CD4-positive, alpha-beta T cell (primary cell): ENCODE data around the gene ITGA11. TPM values are rescaled to one million over a fixed set of nuclear protein-coding genes. Genes with fewer than 3 reads are reported as not detected.

Experiments used
- ATAC-seq: fragments of 200-7000 bp; cut with Tn5 transposase; one replicate; pipeline ENCODE4 v1.10.0; 2022; ENCODE audit warnings: mild to moderate bottlenecking; ENCODE audit not compliant: poor library complexity
- CTCF ChIA-PET: fragments of 350-600 bp; sonication (Branson Sonifier 250); formaldehyde crosslinking; loops from one replicate; lab custom pipeline; 2021; ENCODE audit warnings: antibody characterized with exemption, inconsistent platforms; lab: Charles Lee
- POLR2A ChIA-PET: fragments of 350-600 bp; sonication (Branson Sonifier 250); formaldehyde crosslinking; loops from one replicate; lab custom pipeline; 2021; ENCODE audit warnings: antibody characterized with exemption, inconsistent platforms; lab: Charles Lee
- DNase-seq, 14 experiments: peaks; one replicate each; pipeline ENCODE4 v3.0.0-alpha.2; 2013 to 2020; ENCODE audit warnings: mixed read lengths in 2 of 14
- H3K27ac ChIP-seq, 2 donors: one replicate each; pipeline versions ENCODE4 v1.5.1 to v1.7.0; 2013; ENCODE audit warnings: low read length in 2 of 2, low read depth in 1 of 2, mild to moderate bottlenecking in 1 of 2
- H3K27me3 ChIP-seq, 2 experiments: 1 replicate in 1 of 2; 2 replicates in 1 of 2; pipeline versions ENCODE4 v1.6.1 to v1.7.0; 2013; ENCODE audit warnings: low read length in 2 of 2, control low read depth in 1 of 2, mild to moderate bottlenecking in 1 of 2, moderate library complexity in 1 of 2; ENCODE audit not compliant: insufficient read depth in 2 of 2, control insufficient read depth in 1 of 2
- H3K36me3 ChIP-seq: one replicate; pipeline ENCODE4 v1.6.1; 2013; ENCODE audit warnings: low read length, control low read depth; ENCODE audit not compliant: insufficient read depth
- H3K4me1 ChIP-seq: one replicate; pipeline ENCODE4 v1.6.1; 2013; ENCODE audit warnings: low read length, control low read depth; ENCODE audit not compliant: insufficient read depth
- H3K4me3 ChIP-seq: one replicate; pipeline ENCODE4 v1.5.1; 2013; ENCODE audit warnings: mild to moderate bottlenecking, low read length, moderate library complexity
- H3K9me3 ChIP-seq, 2 experiments: 1 replicate in 1 of 2; 2 replicates in 1 of 2; pipeline versions ENCODE4 v1.6.1 to v1.7.0; 2013; ENCODE audit warnings: low read length in 2 of 2, mild to moderate bottlenecking in 2 of 2, control low read depth in 1 of 2, moderate library complexity in 1 of 2; ENCODE audit not compliant: control insufficient read depth in 1 of 2, insufficient read depth in 1 of 2
- H3K27ac Mint-ChIP-seq: one replicate; pipeline ENCODE4 v1.8.0; 2020; ENCODE audit warnings: mixed read lengths
- H3K27me3 Mint-ChIP-seq: one replicate; pipeline ENCODE4 v1.8.0; 2021; ENCODE audit warnings: mixed read lengths
- H3K36me3 Mint-ChIP-seq: one replicate; pipeline ENCODE4 v1.8.0; 2021; ENCODE audit warnings: low read depth, mixed read lengths
- H3K4me1 Mint-ChIP-seq: one replicate; pipeline ENCODE4 v1.8.0; 2021; ENCODE audit warnings: low read depth, mixed read lengths
- H3K4me3 Mint-ChIP-seq: one replicate; pipeline ENCODE4 v1.8.0; 2020; ENCODE audit warnings: mild to moderate bottlenecking, mixed read lengths
- H3K9me3 Mint-ChIP-seq: one replicate; pipeline ENCODE4 v1.8.0; 2020; ENCODE audit warnings: mixed read lengths
- intact Hi-C, 2 experiments: fragments of 100-400 bp; cut with DNase I in 1 of 2; cut with micrococcal nuclease in 1 of 2; formaldehyde crosslinking; loops; one replicate each; pipeline versions ENCODE4 v1.15.1 to v1.9.0; 2023 to 2025; cut with DNase I, micrococcal nuclease
- total RNA-seq, 174 experiments: library from RNA in 2 of 174; stranded (reverse) in 2 of 174; gene quantifications; one replicate each; pipeline ENCODE4 v1.2.3 and lab custom pipeline; 2021 to 2026
- TF ChIP-seq, protein P1 (sequence below): fragments of 200-600 bp; IDR thresholded peaks from one replicate; pipeline ENCODE4 v1.8.0; 2022; ENCODE audit warnings: antibody characterized with exemption, mild to moderate bottlenecking

Gene ITGA11
- total RNA-seq, 2 experiments from 2014 or later, result 0.08 to 0.20 TPM

DNA sequence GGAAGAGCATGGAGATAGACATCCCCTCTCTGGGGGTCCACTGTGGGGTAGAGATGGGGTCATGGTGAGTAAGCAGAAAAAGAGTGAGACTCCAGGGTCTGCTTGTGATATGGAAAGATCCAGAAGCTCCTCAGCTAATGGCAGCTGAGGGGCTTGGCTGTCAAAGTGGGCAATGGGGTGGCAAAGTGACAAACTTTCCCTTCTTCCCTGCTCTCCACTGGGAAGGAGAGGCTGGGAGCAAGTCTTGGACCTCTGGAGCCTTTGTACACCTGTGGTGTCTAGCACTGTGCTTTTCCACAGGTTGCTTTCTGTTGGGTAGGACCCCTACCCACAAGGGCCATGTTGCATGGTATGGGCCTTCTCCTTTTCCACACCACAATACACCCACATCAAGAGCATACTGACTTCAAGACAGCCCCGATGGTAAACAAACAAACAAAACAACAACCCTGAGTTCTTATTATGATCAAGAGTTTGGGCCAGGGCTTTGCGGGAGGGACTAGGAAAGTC lies 3.5 kb downstream of the ITGA11 start:
- Histone ChIP-seq H3K36me3 (no peaks in the 10 kb centered on the region), H3K4me3 (no peak overlapping the region), H3K9me3 (peaks cover 0 to 8% of the 10 kb centered on the region in 2 experiments), H3K4me1 (peaks cover 6% of the 10 kb centered on the region), H3K27me3 (peaks cover 30 to 37% of the 10 kb centered on the region in 2 experiments), H3K27ac (no peak overlapping the region)
- TF ChIP-seq, protein P1, sequence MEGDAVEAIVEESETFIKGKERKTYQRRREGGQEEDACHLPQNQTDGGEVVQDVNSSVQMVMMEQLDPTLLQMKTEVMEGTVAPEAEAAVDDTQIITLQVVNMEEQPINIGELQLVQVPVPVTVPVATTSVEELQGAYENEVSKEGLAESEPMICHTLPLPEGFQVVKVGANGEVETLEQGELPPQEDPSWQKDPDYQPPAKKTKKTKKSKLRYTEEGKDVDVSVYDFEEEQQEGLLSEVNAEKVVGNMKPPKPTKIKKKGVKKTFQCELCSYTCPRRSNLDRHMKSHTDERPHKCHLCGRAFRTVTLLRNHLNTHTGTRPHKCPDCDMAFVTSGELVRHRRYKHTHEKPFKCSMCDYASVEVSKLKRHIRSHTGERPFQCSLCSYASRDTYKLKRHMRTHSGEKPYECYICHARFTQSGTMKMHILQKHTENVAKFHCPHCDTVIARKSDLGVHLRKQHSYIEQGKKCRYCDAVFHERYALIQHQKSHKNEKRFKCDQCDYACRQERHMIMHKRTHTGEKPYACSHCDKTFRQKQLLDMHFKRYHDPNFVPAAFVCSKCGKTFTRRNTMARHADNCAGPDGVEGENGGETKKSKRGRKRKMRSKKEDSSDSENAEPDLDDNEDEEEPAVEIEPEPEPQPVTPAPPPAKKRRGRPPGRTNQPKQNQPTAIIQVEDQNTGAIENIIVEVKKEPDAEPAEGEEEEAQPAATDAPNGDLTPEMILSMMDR, result no peak
- ATAC-seq (no peak), DNase-seq (no peak)
- Mint-ChIP-seq H3K4me1 (peaks cover 9% of the 10 kb centered on the region), H3K27me3 (peaks cover 60% of the 10 kb centered on the region), H3K36me3 (no peaks in the 10 kb centered on the region), H3K9me3 (no peaks in the 10 kb centered on the region), H3K4me3 (no peak overlapping the region), H3K27ac (no peak overlapping the region)
- ChIA-PET POLR2A (no interaction called here), CTCF (no interaction called here)
- intact Hi-C loops, result no loop called here

GRCh38 chr15:68427963-68428362 lies 4.0 kb downstream of the ITGA11 start:
- H3K27me3 Mint-ChIP-seq, result peaks cover 54% of the 10 kb centered on the region
- TF ChIP-seq, protein P1, result no peak
- peaks cover 26 to 32% of the 10 kb centered on the region in 2 experiments for H3K27me3 ChIP-seq
- H3K4me1 ChIP-seq, result peaks cover 6% of the 10 kb centered on the region
- H3K27ac ChIP-seq, result no peak overlapping the region
- peaks cover 0 to 8% of the 10 kb centered on the region in 2 experiments for H3K9me3 ChIP-seq
- CTCF ChIA-PET, result no interaction called here
- peaks cover 7% of the 10 kb centered on the region for H3K4me1 Mint-ChIP-seq
- no peak for ATAC-seq
- intact Hi-C loops, result no loop called here
- DNase-seq, result no peak
- H3K27ac Mint-ChIP-seq, result no peak overlapping the region
- H3K4me3 Mint-ChIP-seq, result no peak overlapping the region
- H3K36me3 ChIP-seq, result no peaks in the 10 kb centered on the region
- H3K4me3 ChIP-seq, result no peak overlapping the region
- H3K9me3 Mint-ChIP-seq, result no peaks in the 10 kb centered on the region
- no peaks in the 10 kb centered on the region for H3K36me3 Mint-ChIP-seq
- POLR2A ChIA-PET, result no interaction called here

- Histone ChIP-seq H3K4me1 (peaks cover 6% of the 10 kb centered on the region), H3K9me3 (peaks cover 0 to 8% of the 10 kb centered on the region in 2 experiments), H3K4me3 (no peak overlapping the region), H3K27ac (no peak overlapping the region), H3K27me3 (peaks cover 20 to 26% of the 10 kb centered on the region in 2 experiments), H3K36me3 (no peaks in the 10 kb centered on the region)
- no peak for DNase-seq
- intact Hi-C loops, result no loop called here
- H3K9me3 Mint-ChIP-seq, result no peaks in the 10 kb centered on the region
- H3K36me3 Mint-ChIP-seq, result no peaks in the 10 kb centered on the region
- no peak for ATAC-seq
- TF ChIP-seq, protein P1, result no peak
- CTCF ChIA-PET, result no interaction called here
- no peak overlapping the region for H3K4me3 Mint-ChIP-seq
- H3K27me3 Mint-ChIP-seq, result peaks cover 51% of the 10 kb centered on the region
- H3K4me1 Mint-ChIP-seq, result peaks cover 2% of the 10 kb centered on the region
- no peak overlapping the region for H3K27ac Mint-ChIP-seq
- POLR2A ChIA-PET, result no interaction called here
Measured at GRCh38 chr15:68427366-68427765, 4.6 kb downstream of the ITGA11 start.
